ENCODE measurements around the gene S100A1.
"Not testable (repeated sequence)": the region's sequence is repeated elsewhere in the genome, so short reads cannot be mapped to it uniquely, and the experiment has no call there.

S100A1 gene

GRCh38 chr1:153627715-153628626 lies at the start of gene S100A1:
TSS of gene S100A1 (plus strand) at chr1:153628434. CDS start at chr1:153630522, 2,088 bp downstream.
- no peak for DNase-seq (ENCODE audit: low read depth in 2 of 2)

GRCh38 chr1:153578490-153578889 lies 49.7 kb upstream of the S100A1 start:
- DNase-seq (ENCODE audit: low read depth in 2 of 2), result no peak

GRCh38 chr1:153578936-153579335 lies 49.3 kb upstream of the S100A1 start:
- no peak for DNase-seq (ENCODE audit: low read depth in 2 of 2)

GRCh38 chr1:153582836-153583235 lies 45.4 kb upstream of the S100A1 start:
- not testable (repeated sequence) for DNase-seq (ENCODE audit: low read depth in 2 of 2)

GRCh38 chr1:153583514-153583913 lies 44.7 kb upstream of the S100A1 start:
- not testable (repeated sequence) for DNase-seq (ENCODE audit: low read depth in 2 of 2)

GRCh38 chr1:153583976-153584375 lies 44.3 kb upstream of the S100A1 start:
- DNase-seq (ENCODE audit: low read depth in 2 of 2), result no peak

- no peak for DNase-seq (ENCODE audit: low read depth in 2 of 2)
Measured at GRCh38 chr1:153585006-153585405, 43.2 kb upstream of the S100A1 start.

- no peak for DNase-seq (ENCODE audit: low read depth in 2 of 2)
Measured at GRCh38 chr1:153586347-153586746, 41.9 kb upstream of the S100A1 start.

- DNase-seq (ENCODE audit: low read depth in 2 of 2), result no peak
Measured at GRCh38 chr1:153587314-153587713, 40.9 kb upstream of the S100A1 start.

GRCh38 chr1:153588033-153588432 lies 40.2 kb upstream of the S100A1 start:
- not testable (repeated sequence) for DNase-seq (ENCODE audit: low read depth in 2 of 2)

GRCh38 chr1:153588482-153588881 lies 39.8 kb upstream of the S100A1 start:
- DNase-seq (ENCODE audit: low read depth in 2 of 2), result no peak

GRCh38 chr1:153592748-153593147 lies 35.5 kb upstream of the S100A1 start:
- DNase-seq (ENCODE audit: low read depth in 2 of 2), result no peak

GRCh38 chr1:153597206-153597605 lies 31.0 kb upstream of the S100A1 start:
- DNase-seq (ENCODE audit: low read depth in 2 of 2), result no peak

GRCh38 chr1:153598309-153599172 lies 29.7 kb upstream of the S100A1 start:
- no peak for DNase-seq (ENCODE audit: low read depth in 2 of 2)

GRCh38 chr1:153599847-153600246 lies 28.4 kb upstream of the S100A1 start:
- DNase-seq (ENCODE audit: low read depth in 2 of 2), result no peak

GRCh38 chr1:153602749-153603148 lies 25.5 kb upstream of the S100A1 start:
- DNase-seq (ENCODE audit: low read depth in 2 of 2), result no peak

- no peak for DNase-seq (ENCODE audit: low read depth in 2 of 2)
Measured at GRCh38 chr1:153606194-153606593, 22.0 kb upstream of the S100A1 start.

- no peak for DNase-seq (ENCODE audit: low read depth in 2 of 2)
Measured at GRCh38 chr1:153607381-153607780, 20.9 kb upstream of the S100A1 start.

GRCh38 chr1:153608089-153608682 lies 20.0 kb upstream of the S100A1 start:
- no peak for DNase-seq (ENCODE audit: low read depth in 2 of 2)

- DNase-seq (ENCODE audit: low read depth in 2 of 2), result no peak
Measured at GRCh38 chr1:153608742-153609584, 19.3 kb upstream of the S100A1 start.

- DNase-seq (ENCODE audit: low read depth in 2 of 2), result no peak
Measured at GRCh38 chr1:153609585-153609907, 18.7 kb upstream of the S100A1 start.
